HL-60/S4 (cell line): ENCODE results near the gene NLGN1.

Source experiments
- in situ Hi-C: fragments of 300-500 bp; cut with MboI; formaldehyde crosslinking; loops from 2 replicates; pipeline ENCODE4 v1.14.3; 2022; ENCODE audit warnings: low sequenced_read_pairs

The NLGN1 gene

DNA sequence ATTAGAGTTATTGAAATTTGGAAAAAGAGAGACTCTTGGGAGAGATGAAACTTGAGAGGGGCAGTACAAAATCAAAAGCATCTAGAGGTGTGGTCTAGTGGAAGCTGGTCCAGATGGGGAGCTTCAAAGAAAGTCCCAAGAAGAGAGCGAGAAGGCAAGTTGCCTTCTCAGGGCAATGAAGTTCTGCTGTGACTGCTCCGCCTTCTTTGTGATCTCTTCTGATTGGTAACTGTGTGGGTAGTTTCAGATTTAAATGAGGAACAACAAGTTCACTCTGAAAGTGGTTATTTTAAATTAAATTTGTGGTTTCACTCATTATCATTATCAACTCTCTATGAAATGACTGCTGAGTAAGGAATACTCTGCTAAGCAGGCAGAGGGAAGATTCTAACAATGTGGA lies 233.3 kb downstream of the NLGN1 start:
- in situ Hi-C loops: no loop called here

DNA sequence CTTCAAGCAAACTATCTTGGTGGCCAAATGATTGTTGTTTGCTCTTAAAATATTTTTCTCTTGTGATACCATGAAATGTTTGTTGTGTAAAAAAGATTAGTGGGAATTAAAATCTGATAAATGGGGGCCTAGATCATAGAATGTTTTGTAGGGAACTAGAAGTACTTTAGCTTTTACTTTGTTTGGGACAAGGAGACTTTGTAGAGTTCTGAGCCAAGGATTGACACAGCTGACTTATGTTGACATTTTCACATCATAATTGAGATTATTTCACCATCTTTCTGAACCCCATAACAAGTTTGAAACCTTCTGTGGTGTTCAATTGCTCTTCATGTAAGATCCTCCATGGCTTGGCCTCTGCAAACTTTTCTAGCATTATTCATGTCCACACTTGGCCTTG lies 235.4 kb downstream of the NLGN1 start:
- in situ Hi-C loops: no loop called here

DNA sequence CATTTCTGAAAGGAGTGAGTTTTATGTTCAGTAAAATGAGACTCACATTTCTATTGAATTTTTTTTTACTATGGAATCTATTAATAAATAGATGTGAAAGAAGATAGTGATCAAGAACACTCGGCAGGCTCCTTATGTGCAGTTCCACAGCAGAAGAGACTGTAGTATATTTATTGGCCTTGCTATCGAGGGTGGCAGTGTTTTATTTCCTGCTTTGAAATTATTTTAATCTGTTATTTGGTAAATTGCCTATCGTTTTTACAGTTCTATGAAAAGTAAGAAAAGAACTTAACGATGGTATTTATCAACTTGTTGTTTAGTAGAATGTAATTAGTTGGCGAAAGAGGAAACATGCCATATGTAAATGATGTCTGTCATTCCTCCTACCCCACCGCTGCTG lies 238.3 kb downstream of the NLGN1 start:
- in situ Hi-C loops: no loop called here

DNA sequence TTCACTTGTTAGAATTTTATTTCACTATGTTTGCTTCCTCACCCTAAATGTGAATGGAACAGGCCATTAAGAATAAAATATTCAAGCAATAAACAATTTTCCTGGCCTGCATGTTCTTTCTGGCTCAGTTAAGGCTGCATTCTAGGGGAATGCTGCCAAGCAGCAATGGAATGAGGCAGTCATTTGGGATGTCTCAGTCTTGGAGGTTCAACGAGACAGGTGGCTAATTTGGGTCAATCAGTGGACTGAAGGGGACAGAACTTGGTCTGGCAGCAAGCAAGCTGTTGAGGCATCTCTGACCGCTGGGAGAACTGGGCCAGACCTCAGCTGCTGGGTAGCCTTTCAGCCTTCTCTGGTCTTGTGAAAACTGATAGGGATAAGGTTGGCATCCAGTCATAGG lies 241.6 kb downstream of the NLGN1 start:
- in situ Hi-C loops: no loop called here

DNA sequence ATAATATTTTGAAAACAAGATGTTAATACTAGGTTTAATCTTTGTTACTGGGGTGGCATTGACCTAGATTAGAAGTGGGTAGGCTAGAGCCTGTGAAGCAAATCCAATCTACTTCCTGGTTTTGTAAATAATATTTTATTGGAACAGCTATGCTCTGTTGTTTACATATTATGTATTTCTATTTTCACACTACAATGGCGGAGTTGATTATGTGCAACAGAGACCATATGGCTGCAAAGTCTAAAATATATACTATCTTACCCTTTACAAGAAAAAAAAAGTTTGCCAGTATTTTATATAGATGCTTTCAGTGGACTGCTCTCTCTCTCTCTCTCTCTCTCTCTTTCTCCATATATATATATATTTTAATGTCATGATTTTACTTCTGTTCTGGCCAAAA lies 244.2 kb downstream of the NLGN1 start:
- in situ Hi-C loops: no loop called here

DNA sequence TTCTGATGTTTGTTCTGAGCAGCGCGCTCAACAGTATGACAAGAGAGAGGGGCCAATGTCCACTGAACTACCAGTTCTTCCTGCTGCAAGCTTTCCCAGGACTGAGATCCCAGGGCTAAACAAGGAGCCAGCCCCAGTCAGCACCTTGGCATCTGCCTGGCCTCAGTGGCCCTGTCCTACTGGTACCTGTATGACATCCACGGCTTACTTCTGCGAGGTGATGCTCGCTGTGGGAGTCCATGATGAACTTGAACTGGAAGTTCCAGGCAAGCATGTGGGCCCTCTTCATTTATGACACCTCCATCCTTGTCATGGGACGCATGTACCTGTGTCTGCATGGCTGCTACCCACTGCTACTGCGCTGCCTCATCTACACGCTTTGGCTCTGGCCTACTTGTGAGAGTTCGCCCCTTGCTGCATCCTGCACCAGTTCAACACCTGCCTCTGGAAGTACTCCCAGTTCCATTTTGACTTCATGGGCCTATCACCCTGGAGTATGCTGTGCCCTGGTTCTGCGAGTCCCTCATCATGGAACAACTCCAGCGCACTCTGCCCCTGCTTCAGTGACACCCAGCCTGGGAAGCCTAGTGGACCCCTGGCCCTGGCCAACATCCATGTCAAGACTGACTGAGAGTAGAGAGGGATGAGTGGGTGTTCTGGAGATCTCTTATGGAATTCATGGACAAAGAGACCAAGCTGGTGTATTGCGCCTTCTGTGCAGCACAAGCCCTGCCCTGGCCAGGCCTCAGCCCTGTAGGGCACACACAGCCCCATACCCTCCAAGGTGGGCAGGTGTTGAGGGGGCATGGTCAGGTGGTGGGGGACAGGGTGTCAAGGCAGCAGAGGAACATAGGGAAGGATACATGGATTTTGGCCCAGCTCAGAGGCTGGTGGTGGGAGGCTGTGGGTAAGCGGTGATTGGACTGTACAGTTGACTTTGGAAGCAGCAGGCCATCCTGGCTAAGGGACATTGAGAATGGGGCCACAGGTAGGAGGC lies 246.8 kb downstream of the NLGN1 start:
- in situ Hi-C loops: no loop called here

DNA sequence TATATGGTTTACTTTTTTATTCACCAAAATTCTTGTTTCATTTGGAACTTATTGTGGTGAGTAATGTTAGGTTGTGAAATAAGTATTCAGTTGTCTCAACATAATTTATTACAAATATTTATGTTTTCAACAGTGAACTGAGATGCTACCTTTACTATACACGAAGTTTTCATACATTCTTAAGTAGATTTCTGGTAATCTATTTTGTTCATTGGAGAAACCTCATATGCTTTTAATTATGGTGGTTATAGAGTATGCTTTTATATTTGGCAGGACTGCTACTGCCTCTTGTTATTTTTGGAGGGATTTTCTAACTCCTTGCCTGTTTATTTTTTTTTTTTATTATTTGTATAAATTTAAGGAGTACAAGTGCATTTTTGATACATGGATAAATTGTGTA lies 253.1 kb downstream of the NLGN1 start:
- in situ Hi-C loops: no loop called here

DNA sequence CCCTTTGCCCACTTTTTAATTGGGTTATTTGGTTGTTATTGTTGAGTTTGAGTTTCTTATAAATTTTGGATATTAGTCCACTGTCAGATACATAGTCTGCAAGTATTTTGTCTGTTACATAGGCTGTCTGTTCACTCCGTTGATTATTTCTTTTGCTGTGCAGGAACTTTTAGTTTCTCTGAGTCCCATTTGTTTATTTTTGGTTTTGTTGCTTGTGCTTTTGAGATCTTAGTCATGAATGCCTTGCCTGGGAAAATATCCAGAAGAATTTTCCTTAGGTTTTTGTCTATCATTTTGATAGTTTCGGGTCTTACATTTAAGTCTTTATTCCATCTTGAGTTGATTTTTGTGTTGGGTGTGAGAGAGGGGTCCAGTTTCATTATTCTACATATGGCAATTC lies 254.5 kb downstream of the NLGN1 start:
- in situ Hi-C loops: no loop called here

DNA sequence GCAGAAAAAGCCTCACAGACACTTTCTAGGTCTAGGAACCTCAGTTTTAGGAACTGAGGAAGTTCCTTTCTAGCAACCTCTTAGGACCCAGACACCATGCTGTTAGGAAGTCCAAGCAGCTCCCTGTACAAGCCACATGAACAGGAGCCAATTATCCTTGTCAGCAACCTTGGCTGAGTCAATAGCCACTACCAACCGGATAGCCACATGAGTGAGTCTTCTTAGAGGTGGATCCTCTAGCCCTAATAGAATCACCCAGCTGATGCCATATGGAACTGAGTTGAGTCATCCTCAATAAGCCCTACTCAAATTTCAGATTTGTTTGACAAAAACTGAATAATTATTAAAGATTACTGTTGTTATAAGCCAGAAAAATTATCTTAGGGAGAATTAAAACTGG lies 256.2 kb downstream of the NLGN1 start:
- in situ Hi-C loops: no loop called here

DNA sequence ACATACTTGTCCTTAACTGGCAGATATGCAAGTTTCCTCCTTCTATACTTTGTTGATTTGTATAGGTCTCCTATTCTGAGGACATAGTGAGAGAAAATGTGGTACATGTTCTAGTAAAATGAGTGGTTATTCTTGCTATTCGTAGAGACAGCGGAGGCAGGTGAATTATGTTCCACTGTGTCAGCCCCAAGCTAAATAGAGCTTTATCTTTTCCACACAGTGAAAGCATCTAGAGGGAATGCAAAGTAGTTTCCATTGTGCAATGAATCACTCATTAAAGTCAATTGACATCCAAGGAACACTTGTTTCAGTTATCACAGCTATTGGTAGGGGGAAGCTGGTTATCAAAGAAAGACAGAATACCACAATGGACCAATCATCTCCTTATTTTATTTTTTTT lies 262.4 kb downstream of the NLGN1 start:
- in situ Hi-C loops: no loop called here

DNA sequence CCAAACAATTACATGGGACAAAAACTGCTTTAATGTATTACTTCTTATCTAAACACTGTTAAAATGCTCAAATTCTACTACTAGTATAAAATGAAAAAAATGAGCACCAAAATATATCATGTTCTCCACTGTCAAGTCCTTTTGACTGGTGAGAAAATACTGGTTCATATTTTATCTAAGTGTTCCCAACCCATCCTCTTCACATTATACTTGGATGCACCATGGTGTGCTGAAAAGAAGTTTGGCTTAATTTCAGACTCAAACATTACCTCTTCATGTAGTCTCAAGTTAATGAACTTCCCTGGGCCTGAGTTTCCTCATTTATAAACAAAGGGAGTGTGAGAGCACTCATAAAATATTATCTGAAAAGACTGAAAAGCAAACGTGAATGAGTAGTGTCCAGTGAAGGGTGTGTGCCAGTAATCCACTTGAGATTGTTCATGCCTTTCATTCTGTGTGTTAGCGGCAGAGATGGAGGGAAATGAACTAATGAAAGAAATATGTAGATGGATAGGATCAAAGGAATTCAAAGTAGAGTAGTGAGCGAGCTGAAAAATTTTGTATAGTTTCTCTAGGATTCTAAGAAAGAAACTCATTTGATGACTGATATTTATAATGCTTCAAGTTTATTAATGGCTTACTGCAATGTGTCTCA lies 263.2 kb downstream of the NLGN1 start:
- in situ Hi-C loops: no loop called here

DNA sequence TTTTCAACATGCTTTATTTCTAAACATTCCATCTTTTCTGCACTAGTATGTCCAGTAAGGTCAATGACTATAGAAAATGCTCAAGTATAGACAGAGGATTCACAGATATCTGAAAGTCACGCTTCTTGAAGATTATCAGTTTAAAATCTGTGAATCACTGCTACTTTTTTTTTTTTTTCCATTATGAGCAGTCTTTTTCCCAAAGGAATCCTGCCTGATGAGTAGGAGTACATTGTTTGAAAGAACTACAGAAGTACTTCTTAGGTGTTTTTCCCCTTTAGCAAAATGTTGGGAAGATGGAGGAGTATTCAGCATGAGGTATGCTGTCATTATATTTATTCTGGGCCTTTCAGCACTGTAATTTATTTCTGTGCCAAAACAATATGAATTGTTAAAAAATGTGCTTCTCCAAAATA lies 266.2 kb downstream of the NLGN1 start:
- in situ Hi-C loops: no loop called here

DNA sequence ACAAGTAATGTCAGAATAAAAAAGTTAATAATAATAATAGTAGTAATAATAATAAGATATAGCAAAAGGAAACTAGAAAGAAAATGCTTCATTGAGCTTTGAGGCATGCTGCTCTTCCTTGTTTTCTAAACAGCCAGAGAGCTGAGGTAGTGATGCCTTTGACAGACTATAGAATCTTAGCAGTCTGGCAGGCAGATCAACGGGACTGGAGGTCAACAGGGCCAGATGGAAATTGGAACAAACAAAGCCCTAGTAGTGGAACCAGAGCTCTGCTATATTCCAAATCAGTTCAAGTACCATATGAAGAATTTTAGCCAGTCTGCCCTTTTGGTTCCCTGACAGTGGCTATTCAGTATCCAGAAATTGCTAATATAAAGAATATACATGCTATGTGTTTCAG lies 278.6 kb downstream of the NLGN1 start:
- in situ Hi-C loops: no loop called here

DNA sequence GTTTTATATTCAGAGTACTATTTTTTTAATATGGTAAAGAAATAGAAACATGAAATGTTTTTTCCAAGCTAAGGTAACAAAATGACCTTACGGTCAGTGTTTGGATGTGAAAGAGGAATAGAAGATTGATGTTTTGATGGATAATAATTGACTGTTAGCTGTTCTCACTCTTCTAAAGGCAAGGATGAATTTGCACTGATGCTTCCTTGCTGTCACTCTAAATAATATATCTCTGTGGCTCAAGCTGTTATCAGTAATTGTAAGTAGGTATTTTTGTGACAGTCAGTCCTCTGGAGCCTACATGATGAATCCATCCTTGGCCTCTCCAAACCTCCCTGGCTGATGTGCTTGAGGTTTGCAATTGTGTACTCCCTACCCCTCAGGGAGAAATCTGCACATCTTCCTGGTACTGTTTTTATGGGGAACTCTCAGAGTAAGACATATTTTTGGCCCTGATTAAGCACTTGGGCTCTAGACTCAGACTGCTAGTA lies 283.7 kb downstream of the NLGN1 start:
- in situ Hi-C loops: no loop called here

DNA sequence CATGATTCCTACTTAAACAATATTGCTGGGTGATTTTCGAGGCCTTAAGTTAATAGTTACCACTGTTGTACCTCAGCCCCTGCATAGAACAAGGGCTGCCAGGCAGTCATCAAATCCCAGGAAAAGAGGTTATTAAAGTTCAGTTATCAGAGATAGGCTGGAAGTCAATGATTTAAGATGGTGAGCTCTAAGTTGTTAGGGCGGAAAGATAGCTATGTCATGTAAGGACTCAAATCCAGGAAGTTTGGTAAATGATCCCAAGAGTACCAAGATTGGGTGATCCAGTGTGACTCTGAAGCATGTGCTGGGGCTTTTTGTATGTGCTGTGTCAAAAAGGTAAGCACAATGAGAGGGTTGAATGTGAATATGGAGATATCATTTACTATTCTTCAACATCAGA lies 287.9 kb downstream of the NLGN1 start:
- in situ Hi-C loops: no loop called here

DNA sequence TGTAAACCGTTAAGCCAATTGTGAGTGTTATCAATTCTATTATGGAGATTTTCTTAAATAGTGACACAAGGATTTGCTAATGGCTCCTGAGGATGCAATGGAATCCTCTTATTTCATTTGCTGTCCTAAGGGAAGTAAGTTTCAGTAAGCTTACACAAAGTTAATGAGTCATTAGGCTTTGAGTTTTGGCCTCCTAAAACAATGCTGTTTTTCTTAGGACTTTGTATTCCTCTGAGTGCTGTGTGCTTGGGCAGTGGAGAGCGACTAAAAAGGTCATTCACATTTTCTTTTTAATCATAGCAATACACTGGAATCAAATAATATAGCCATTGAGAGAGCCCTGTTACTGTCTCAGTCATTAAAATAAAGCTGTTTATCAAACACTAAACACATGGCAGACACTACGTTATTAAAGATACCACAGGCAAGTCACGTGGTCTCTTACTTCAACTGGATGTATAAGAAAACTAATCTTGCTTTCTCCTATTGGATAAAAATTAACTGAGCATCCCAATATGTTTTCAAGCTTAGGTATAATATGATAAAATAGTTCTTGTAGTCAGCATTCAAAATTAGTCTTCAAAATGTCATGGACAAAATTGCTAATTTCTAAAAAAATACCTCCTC lies 290.8 kb downstream of the NLGN1 start:
- in situ Hi-C loops: no loop called here

DNA sequence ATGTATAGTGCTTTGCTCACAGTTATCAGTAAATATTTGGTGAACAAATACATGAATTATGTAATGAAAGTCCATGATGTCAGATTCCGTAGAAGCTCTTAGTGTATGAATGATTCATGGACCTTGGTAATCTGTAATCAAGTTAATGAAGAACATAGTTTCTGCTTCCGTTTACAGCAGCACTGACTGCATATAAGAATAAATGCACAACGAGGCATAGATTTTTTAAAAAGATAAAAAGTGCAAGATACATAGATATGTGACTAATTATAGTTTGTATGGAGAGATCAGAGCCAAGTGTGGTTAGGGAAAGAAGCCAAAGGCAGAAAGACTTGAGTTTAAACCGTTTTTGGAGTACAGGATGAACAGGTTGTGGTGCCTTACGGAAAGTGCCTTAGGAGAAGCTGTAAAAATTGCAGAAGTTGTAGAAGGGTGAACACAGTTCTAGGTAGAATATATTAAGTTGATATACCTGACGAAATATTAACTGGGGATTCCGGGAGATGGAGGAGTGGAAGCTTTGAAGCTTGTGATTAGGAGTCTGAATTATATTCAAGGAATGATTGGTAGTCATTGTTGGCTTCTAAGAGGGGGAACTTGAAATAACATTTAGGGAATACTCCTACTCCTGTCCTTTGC lies 293.1 kb downstream of the NLGN1 start:
- in situ Hi-C loops: no loop called here

DNA sequence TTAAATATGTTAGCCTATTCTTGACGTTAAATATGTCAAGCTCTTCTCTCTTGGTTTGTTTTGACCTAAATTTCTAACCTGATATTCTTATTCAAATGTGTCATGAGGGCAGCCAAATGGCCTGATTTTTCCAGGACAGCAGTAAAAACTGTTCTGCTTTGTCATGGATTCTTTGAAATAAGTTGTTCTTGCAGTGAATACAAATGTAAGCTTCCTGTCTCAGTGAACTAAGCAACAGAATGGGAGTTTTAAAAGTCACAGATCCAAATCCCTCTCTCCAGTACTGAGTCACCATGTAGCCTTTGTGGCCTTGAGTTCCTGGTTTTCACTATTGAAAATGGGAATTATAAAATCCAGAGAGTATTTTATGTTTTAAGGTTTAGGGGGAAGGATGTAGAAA lies 301.8 kb downstream of the NLGN1 start:
- in situ Hi-C loops: no loop called here

DNA sequence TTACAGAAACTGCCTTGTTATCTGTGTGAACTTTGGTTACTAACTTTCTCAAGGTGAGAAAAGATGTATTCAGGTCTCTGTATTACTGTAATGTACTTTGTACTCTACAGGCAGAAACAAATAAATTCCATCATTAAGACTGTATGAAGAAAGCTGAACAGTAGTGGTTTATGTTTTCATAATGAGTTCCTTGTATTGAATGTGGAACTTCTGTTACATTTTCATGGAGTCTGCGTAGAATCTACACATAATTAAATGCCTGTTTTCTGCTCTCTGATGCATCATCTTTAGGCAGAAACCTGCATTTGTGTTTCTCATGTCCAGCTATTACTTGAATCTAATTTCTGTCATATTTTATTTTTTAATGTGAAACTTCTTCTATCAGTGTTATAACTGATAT lies 302.8 kb downstream of the NLGN1 start:
- in situ Hi-C loops: no loop called here

DNA sequence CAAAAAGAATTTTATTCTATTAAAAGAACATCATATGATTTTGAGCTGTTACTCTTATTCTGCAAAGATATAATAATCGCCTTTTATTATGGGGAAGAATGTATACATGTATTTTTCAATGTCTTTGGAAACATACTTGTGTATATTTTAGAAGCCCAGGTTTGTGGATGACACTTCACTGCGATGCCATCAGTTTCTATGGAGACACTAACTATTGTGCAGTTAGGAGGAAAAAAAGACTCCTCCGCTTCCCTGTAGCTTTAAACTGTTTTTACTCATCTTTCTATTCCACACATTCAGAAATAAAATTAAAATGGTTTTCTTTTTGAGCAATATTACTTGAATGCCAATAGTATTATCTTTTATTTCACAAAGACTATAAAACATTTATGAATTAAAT lies 305.0 kb downstream of the NLGN1 start:
- in situ Hi-C loops: no loop called here

DNA sequence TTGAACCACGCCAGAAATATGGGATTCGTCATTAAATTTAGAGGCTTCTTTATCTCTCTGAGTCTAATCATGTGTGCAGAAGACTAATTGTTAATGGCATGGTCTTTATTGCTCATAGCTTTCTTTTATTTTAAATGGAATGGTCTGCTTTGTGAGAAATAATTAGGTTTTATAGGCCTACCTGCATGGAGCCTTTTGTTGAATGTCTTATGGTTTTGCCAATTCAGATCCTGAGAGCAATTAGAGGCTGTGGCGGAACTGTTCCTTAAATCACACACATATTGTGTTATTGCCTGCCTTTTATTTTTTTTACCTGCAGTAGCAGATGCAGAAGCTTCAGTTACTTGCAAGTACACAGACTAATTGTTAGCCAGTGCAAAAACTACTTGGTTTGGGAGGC lies 306.2 kb downstream of the NLGN1 start:
- in situ Hi-C loops: no loop called here
